ENCODE measurements around the gene PRKAG2. TPM values are rescaled to one million over a fixed set of nuclear protein-coding genes. Genes with fewer than 3 reads are reported as not detected.

PRKAG2 gene
- total RNA-seq, 4 donors from 2014 or later: 38.8 to 94.4 (median 73.2) TPM

DNA sequence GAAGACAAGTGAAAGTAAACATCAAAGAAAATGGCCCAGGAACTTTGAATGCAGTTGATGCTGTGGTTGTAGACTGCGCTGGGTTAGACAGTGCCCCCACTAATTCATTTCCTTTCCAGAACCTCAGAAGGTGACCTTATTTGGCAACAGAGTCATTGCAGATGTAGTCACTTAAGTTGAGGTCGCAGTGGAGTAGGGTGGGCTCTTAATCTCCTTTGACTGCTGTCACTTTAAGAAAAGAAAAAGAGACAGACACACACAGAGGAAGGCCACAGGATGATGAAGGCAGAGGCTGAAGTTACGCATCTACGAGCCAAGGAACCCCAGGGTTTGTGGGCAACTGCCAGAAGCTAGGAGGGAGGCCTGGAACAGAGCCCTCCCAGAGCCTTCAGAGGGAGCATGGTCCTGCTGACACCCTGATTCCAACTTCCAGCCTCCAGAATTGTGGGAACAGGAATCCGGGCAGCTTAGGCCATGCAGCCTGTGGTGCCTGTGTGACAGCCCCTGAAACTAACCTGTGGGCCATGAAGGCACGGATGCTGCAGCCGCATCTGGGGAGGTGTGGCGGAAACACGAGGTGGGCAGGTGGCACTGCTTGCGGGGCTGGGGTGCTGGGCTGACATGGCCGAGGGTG, 107.6 kb downstream of the PRKAG2 start:
- H3K27me3 ChIP-seq: no peaks in the 10 kb centered on the region
- TF ChIP-seq, protein P1, sequence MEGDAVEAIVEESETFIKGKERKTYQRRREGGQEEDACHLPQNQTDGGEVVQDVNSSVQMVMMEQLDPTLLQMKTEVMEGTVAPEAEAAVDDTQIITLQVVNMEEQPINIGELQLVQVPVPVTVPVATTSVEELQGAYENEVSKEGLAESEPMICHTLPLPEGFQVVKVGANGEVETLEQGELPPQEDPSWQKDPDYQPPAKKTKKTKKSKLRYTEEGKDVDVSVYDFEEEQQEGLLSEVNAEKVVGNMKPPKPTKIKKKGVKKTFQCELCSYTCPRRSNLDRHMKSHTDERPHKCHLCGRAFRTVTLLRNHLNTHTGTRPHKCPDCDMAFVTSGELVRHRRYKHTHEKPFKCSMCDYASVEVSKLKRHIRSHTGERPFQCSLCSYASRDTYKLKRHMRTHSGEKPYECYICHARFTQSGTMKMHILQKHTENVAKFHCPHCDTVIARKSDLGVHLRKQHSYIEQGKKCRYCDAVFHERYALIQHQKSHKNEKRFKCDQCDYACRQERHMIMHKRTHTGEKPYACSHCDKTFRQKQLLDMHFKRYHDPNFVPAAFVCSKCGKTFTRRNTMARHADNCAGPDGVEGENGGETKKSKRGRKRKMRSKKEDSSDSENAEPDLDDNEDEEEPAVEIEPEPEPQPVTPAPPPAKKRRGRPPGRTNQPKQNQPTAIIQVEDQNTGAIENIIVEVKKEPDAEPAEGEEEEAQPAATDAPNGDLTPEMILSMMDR (IDR thresholded peaks at IDR 0.05): no peak
- TF ChIP-seq POLR2A (IDR thresholded peaks at IDR 0.05): no peak
- DNase-seq: peak in 1 of 3 donors; percentile 37
- peak overlapping the region in 3 of 4 donors; percentile 13 to 61 (median 43) for H3K27ac ChIP-seq
- no peak overlapping the region for H3K4me3 ChIP-seq
- no peaks in the 10 kb centered on the region for H3K9me3 ChIP-seq
- H3K4me1 ChIP-seq: peaks cover 0 to 6% (median 0%) of the 10 kb centered on the region in 4 donors
- H3K36me3 ChIP-seq: peaks cover 0 to 6% (median 0%) of the 10 kb centered on the region in 3 donors

DNA sequence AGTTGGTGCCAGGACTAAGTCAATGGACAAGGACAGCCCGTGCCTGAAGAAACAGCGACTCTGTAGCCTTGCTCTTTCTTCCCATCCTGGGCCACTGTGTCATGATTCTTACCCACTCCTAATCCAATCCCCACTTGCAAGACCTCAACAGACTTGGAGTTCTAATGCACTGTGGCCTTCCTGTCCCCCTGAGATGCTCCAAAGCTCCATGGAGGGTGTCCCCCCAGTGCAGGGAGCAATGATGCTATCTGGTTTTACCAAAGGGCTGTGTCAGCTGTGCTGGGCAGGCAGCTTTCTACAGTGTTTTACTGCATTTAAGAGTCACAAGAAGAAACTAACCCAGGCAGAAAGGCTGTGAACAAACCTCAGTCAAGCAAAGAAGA, 108.1 kb downstream of the PRKAG2 start:
- Histone ChIP-seq H3K4me1 (peaks cover 0 to 6% (median 0%) of the 10 kb centered on the region in 4 donors), H3K9me3 (no peaks in the 10 kb centered on the region), H3K27me3 (no peaks in the 10 kb centered on the region), H3K36me3 (peaks cover 0 to 6% (median 0%) of the 10 kb centered on the region in 3 donors), H3K27ac (peak overlapping the region in 1 of 4 donors; percentile 61), H3K4me3 (no peak overlapping the region)
- no peak for DNase-seq
- TF ChIP-seq, protein P1 (IDR thresholded peaks at IDR 0.05): no peak
- TF ChIP-seq POLR2A (IDR thresholded peaks at IDR 0.05): no peak

DNA sequence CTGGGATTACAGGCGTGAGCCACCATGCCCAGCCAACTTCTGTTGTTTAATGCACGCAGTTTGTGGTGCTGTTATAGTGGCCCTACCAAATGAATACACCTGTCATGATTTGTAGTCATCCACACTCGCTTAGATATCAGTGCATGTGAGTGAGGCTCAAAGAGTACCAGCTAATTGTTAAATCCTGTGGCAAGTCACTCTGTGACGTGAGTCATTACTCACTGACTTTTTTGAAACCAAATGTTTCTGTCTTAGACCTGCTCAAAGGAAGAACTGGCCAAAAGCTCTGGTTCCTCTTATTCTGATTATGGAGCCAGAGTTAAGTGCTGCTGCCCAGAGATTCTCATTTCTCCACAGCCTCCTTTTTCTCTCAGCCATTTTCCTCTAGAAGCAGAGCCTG, 109.4 kb downstream of the PRKAG2 start:
- Histone ChIP-seq H3K4me1 (peaks cover 0 to 6% (median 0%) of the 10 kb centered on the region in 4 donors), H3K36me3 (peaks cover 0 to 6% (median 0%) of the 10 kb centered on the region in 3 donors), H3K9me3 (no peaks in the 10 kb centered on the region), H3K4me3 (no peak overlapping the region), H3K27me3 (no peaks in the 10 kb centered on the region), H3K27ac (no peak overlapping the region)
- DNase-seq: no peak
- TF ChIP-seq, protein P1 (IDR thresholded peaks at IDR 0.05): no peak
- TF ChIP-seq POLR2A (IDR thresholded peaks at IDR 0.05): no peak

DNA sequence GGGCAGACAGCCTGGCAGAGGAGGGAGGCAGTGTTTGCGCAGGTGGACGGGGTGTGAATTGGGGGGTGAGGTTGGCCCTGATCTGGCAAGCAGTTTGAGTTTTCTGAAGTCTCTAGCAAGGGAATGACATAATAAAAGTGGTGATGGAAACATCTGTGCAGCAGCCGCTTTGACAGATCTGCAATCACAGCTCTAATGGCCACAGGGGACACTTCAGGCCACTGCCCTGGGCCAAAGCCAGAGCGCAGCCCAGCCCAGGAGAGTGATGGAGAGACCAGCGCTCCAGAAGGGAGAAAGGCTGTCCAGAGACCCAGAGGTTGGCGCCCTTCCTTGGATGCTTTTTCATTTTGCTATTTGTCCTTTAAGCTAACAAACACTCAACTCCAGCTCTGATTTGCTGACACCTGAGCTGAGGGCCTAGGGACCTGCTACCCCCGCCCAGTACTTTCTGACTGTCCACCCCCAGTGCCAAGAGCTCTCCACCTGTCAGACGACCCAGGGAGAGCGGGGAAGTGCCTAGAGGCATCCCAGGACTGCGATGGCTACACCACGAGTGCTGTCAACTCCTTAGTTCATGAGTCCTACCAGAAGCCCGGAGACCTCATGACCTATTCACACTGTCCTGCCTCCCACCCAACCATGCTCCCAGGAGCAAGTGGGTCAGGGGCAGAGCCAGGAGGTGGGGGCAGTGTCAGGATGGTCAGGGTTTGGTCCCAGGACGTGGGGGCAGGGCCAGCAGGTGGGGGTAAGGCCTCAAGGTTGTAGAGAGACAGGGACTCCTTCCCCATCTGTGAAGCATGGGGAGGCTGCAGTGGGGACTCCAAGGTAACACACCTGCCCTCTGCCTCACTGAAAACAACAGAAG, 112.6 kb downstream of the PRKAG2 start:
- Histone ChIP-seq H3K9me3 (no peaks in the 10 kb centered on the region), H3K36me3 (peaks cover 0 to 6% (median 0%) of the 10 kb centered on the region in 3 donors), H3K4me3 (no peak overlapping the region), H3K27me3 (no peaks in the 10 kb centered on the region), H3K27ac (no peak overlapping the region), H3K4me1 (peaks cover 0 to under 1% (median 0%) of the 10 kb centered on the region in 4 donors)
- TF ChIP-seq, protein P1 (IDR thresholded peaks at IDR 0.05): no peak
- no peak for TF ChIP-seq POLR2A (IDR thresholded peaks at IDR 0.05)
- no peak for DNase-seq

DNA sequence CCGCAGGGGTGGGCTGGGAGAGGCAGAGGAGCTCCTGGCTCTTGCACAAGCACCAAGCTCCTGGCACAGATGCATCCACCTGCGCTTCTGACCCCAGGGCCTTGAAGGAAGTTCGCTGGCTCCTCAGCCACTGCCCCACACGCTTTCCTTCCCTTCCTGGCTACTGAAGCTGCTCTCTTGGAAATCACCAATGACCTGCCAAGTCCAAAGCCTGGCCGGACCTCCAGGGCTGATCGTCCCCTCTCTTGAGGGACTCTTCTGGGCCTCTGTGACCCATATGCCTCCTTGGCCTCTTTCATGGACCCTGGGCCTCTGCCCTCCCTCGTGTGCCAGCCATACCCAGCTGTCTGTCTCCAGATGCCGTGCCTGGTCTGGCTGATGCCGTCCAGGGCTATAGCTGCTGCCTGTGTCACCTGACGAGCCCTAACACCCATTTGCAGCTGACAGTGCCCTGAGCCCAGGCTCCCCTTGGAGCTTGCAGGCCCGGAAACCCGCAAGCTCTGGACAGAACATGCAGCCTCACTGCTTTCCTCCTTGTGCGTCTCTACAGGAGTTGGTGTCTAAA, 113.4 kb downstream of the PRKAG2 start:
- no peak for DNase-seq
- H3K36me3 ChIP-seq: peaks cover 0 to 6% (median 0%) of the 10 kb centered on the region in 3 donors
- H3K27me3 ChIP-seq: no peaks in the 10 kb centered on the region
- no peaks in the 10 kb centered on the region for H3K9me3 ChIP-seq
- no peak overlapping the region for H3K27ac ChIP-seq
- no peak for TF ChIP-seq POLR2A (IDR thresholded peaks at IDR 0.05)
- TF ChIP-seq, protein P1 (IDR thresholded peaks at IDR 0.05): no peak
- H3K4me3 ChIP-seq: no peak overlapping the region
- peaks cover 0 to 8% (median 0%) of the 10 kb centered on the region in 4 donors for H3K4me1 ChIP-seq

Data from Peyer's patch (tissue), 4 donors.